T-helper 2 cell treated with Interferon-gamma antibody and Interleukin-4, amounts not matched to agents 5 μg/mL and 100 μg/mL, for 36 hours (primary cell): ENCODE measurements around the gene DNAH8.
"Not testable (repeated sequence)": the region's sequence is repeated elsewhere in the genome, so short reads cannot be mapped to it uniquely, and the experiment has no call there.

Experiments used
- DNase-seq: peaks from one replicate; pipeline ENCODE4 v3.0.0; 2021; ENCODE audit warnings: low spot score
- H3K27ac Mint-ChIP-seq: one replicate; pipeline ENCODE4 v1.8.0; 2021; ENCODE audit warnings: mild to moderate bottlenecking, mixed read lengths
- H3K27me3 Mint-ChIP-seq: one replicate; pipeline ENCODE4 v1.8.0; 2021; ENCODE audit warnings: low read depth, mixed read lengths
- H3K36me3 Mint-ChIP-seq: one replicate; pipeline ENCODE4 v1.8.0; 2021; ENCODE audit warnings: low read depth, mixed read lengths
- H3K4me1 Mint-ChIP-seq: one replicate; pipeline ENCODE4 v1.8.0; 2021; ENCODE audit warnings: low read depth, mixed read lengths
- H3K4me3 Mint-ChIP-seq: one replicate; pipeline ENCODE4 v1.8.0; 2022; ENCODE audit warnings: mild to moderate bottlenecking, moderate library complexity, mixed read lengths
- H3K9me3 Mint-ChIP-seq: one replicate; pipeline ENCODE4 v1.8.0; 2021; ENCODE audit warnings: mixed read lengths

DNAH8 gene

GRCh38 chr6:38688579-38689087 lies 26.5 kb upstream of the DNAH8 start:
- Mint-ChIP-seq H3K27ac (no peak overlapping the region), H3K27me3 (no peaks in the 10 kb centered on the region), H3K9me3 (no peaks in the 10 kb centered on the region), H3K4me3 (no peak overlapping the region), H3K4me1 (peaks cover 28% of the 10 kb centered on the region), H3K36me3 (peaks cover 17% of the 10 kb centered on the region)
- DNase-seq: no peak

- H3K27me3 Mint-ChIP-seq: no peaks in the 10 kb centered on the region
- H3K9me3 Mint-ChIP-seq: peaks cover 14% of the 10 kb centered on the region
- no peak overlapping the region for H3K4me3 Mint-ChIP-seq
- DNase-seq: no peak
- peaks cover 46% of the 10 kb centered on the region for H3K36me3 Mint-ChIP-seq
- peaks cover 37% of the 10 kb centered on the region for H3K4me1 Mint-ChIP-seq
- no peak overlapping the region for H3K27ac Mint-ChIP-seq
These were observed 19.7 kb upstream of the DNAH8 start for GRCh38 chr6:38695227-38695900.

- no peaks in the 10 kb centered on the region for H3K27me3 Mint-ChIP-seq
- H3K9me3 Mint-ChIP-seq: peaks cover 15% of the 10 kb centered on the region
- no peak overlapping the region for H3K4me3 Mint-ChIP-seq
- H3K36me3 Mint-ChIP-seq: peaks cover 52% of the 10 kb centered on the region
- peaks cover 38% of the 10 kb centered on the region for H3K4me1 Mint-ChIP-seq
- H3K27ac Mint-ChIP-seq: peak overlapping the region; percentile 41
- no peak for DNase-seq
These were observed 19.2 kb upstream of the DNAH8 start for GRCh38 chr6:38695933-38696332.

GRCh38 chr6:38696345-38696744 lies 18.8 kb upstream of the DNAH8 start:
- no peak overlapping the region for H3K4me3 Mint-ChIP-seq

GRCh38 chr6:38697846-38698245 lies 17.3 kb upstream of the DNAH8 start:
- Mint-ChIP-seq H3K27me3 (no peaks in the 10 kb centered on the region), H3K9me3 (peaks cover 18% of the 10 kb centered on the region), H3K27ac (peak overlapping the region; percentile 62), H3K36me3 (peaks cover 66% of the 10 kb centered on the region), H3K4me3 (peak overlapping the region; percentile 17), H3K4me1 (peaks cover 51% of the 10 kb centered on the region)
- DNase-seq: no peak

More at GRCh38 chr6:38696345-38696744, 18.8 kb upstream of the DNAH8 start:
- Mint-ChIP-seq H3K9me3 (peaks cover 15% of the 10 kb centered on the region), H3K4me1 (peaks cover 40% of the 10 kb centered on the region), H3K27me3 (no peaks in the 10 kb centered on the region), H3K27ac (no peak overlapping the region), H3K36me3 (peaks cover 56% of the 10 kb centered on the region)
- no peak for DNase-seq

GRCh38 chr6:38699702-38700101 lies 15.4 kb upstream of the DNAH8 start:
- not testable (repeated sequence) for H3K27ac Mint-ChIP-seq, H3K4me3 Mint-ChIP-seq, DNase-seq, H3K27me3 Mint-ChIP-seq
- peaks cover 54% of the 10 kb centered on the region for H3K4me1 Mint-ChIP-seq
- H3K36me3 Mint-ChIP-seq: peaks cover 58% of the 10 kb centered on the region
- peaks cover 18% of the 10 kb centered on the region for H3K9me3 Mint-ChIP-seq

- peaks cover 53% of the 10 kb centered on the region for H3K4me1 Mint-ChIP-seq
- peak overlapping the region; percentile 91 for H3K4me3 Mint-ChIP-seq
- peaks cover 44% of the 10 kb centered on the region for H3K36me3 Mint-ChIP-seq
- DNase-seq: no peak
- H3K27ac Mint-ChIP-seq: peak overlapping the region; percentile 18
- peaks cover 2% of the 10 kb centered on the region for H3K27me3 Mint-ChIP-seq
- H3K9me3 Mint-ChIP-seq: peaks cover 18% of the 10 kb centered on the region
These were observed 13.6 kb upstream of the DNAH8 start for GRCh38 chr6:38701551-38701950.

- Mint-ChIP-seq H3K27me3 (peaks cover 9% of the 10 kb centered on the region), H3K4me3 (peak within 1 kb of the TSS; percentile 91), H3K27ac (peak within 1 kb of the TSS; percentile 92), H3K9me3 (peaks cover 18% of the 10 kb centered on the region), H3K4me1 (peaks cover 47% of the 10 kb centered on the region), H3K36me3 (peaks cover 39% of the 10 kb centered on the region)
- peak; percentile 98 for DNase-seq
These were observed 12.3 kb upstream of the DNAH8 start, which contains the start of gene GLO1 for GRCh38 chr6:38702558-38703397. GLO1 (minus strand) TSS chr6:38703145; CDS start chr6:38703054, 91 bp downstream.

GRCh38 chr6:38703949-38704590 lies 11.0 kb upstream of the DNAH8 start:
- peaks cover 15% of the 10 kb centered on the region for H3K9me3 Mint-ChIP-seq
- no peak for DNase-seq
- H3K4me1 Mint-ChIP-seq: peaks cover 42% of the 10 kb centered on the region
- peaks cover 17% of the 10 kb centered on the region for H3K27me3 Mint-ChIP-seq
- no peak overlapping the region for H3K4me3 Mint-ChIP-seq
- peaks cover 33% of the 10 kb centered on the region for H3K36me3 Mint-ChIP-seq
- no peak overlapping the region for H3K27ac Mint-ChIP-seq

GRCh38 chr6:38705924-38706323 lies 9.2 kb upstream of the DNAH8 start:
- peaks cover 40% of the 10 kb centered on the region for H3K4me1 Mint-ChIP-seq
- peaks cover 11% of the 10 kb centered on the region for H3K9me3 Mint-ChIP-seq
- H3K4me3 Mint-ChIP-seq: no peak overlapping the region
- DNase-seq: no peak
- H3K27ac Mint-ChIP-seq: no peak overlapping the region
- H3K27me3 Mint-ChIP-seq: peaks cover 17% of the 10 kb centered on the region
- peaks cover 21% of the 10 kb centered on the region for H3K36me3 Mint-ChIP-seq

- Mint-ChIP-seq H3K4me3 (no peak overlapping the region), H3K9me3 (peaks cover 17% of the 10 kb centered on the region), H3K27me3 (peaks cover 17% of the 10 kb centered on the region), H3K4me1 (peaks cover 44% of the 10 kb centered on the region), H3K27ac (no peak overlapping the region), H3K36me3 (peaks cover 11% of the 10 kb centered on the region)
- no peak for DNase-seq
These were observed 6.6 kb upstream of the DNAH8 start for GRCh38 chr6:38708496-38708895.

GRCh38 chr6:38713812-38714211 lies 1.3 kb upstream of the DNAH8 start:
- Mint-ChIP-seq H3K9me3 (peaks cover 17% of the 10 kb centered on the region), H3K4me1 (peaks cover 41% of the 10 kb centered on the region), H3K36me3 (peaks cover 13% of the 10 kb centered on the region), H3K4me3 (peak overlapping the region; percentile 70), H3K27me3 (peaks cover 16% of the 10 kb centered on the region), H3K27ac (peak overlapping the region; percentile 95)
- peak; percentile 78 for DNase-seq

- Mint-ChIP-seq H3K27ac (peak overlapping the region; percentile 95), H3K4me3 (peak overlapping the region; percentile 70), H3K27me3 (peaks cover 21% of the 10 kb centered on the region), H3K4me1 (peaks cover 41% of the 10 kb centered on the region), H3K9me3 (peaks cover 17% of the 10 kb centered on the region), H3K36me3 (peaks cover 13% of the 10 kb centered on the region)
- no peak for DNase-seq
These were observed 684 bp upstream of the DNAH8 start for GRCh38 chr6:38714239-38715015.
